HCT116 (cell line): ENCODE measurements around the gene CACNA1C.

Experiments
- ATF3 ChIP-seq: IDR thresholded peaks from 2 replicates; pipeline ENCODE4 v1.6.1; 2012
- POLR2A ChIP-seq: IDR thresholded peaks from 2 replicates; pipeline ENCODE4 v1.7.0; 2011; ENCODE audit warnings: borderline replicate concordance; ENCODE audit not compliant: insufficient read depth, insufficient read length; ENCODE audit errors: extremely low read depth

GRCh38 chr12:2402073-2402579, 349.3 kb downstream of the CACNA1C start:
- TF ChIP-seq ATF3 (no peak), POLR2A (no peak)
